Ishikawa (cell line): ENCODE measurements around the gene NAV2.

Experiments
- CEBPB ChIP-seq: IDR thresholded peaks from 2 replicates; pipeline ENCODE4 v1.6.1; 2012
- CREB1 ChIP-seq: IDR thresholded peaks from 2 replicates; pipeline ENCODE4 v1.6.1; 2012; ENCODE audit warnings: low read depth
- EGR1 ChIP-seq: IDR thresholded peaks from 2 replicates; pipeline ENCODE4 v1.6.1; 2012
- EP300 ChIP-seq: IDR thresholded peaks from 2 replicates; pipeline ENCODE4 v1.6.1; 2012; ENCODE audit warnings: borderline replicate concordance
- FOXM1 ChIP-seq: IDR thresholded peaks from 2 replicates; pipeline ENCODE4 v1.6.1; 2012; ENCODE audit warnings: low read depth, borderline replicate concordance
- MAX ChIP-seq: IDR thresholded peaks from 2 replicates; pipeline ENCODE4 v1.6.1; 2012
- NFIC ChIP-seq: IDR thresholded peaks from 2 replicates; pipeline ENCODE4 v1.6.1; 2012
- RAD21 ChIP-seq: IDR thresholded peaks from 2 replicates; pipeline ENCODE4 v1.6.1; 2012; ENCODE audit warnings: low read depth
- REST ChIP-seq: IDR thresholded peaks from 2 replicates; pipeline ENCODE4 v1.6.1; 2012; ENCODE audit warnings: low read depth, mild to moderate bottlenecking
- TAF1 ChIP-seq: IDR thresholded peaks from 2 replicates; pipeline ENCODE4 v1.6.1; 2012; ENCODE audit warnings: low read depth, mild to moderate bottlenecking
- TCF12 ChIP-seq: IDR thresholded peaks from 2 replicates; pipeline ENCODE4 v1.6.1; 2012; ENCODE audit warnings: low read depth
- TEAD4 ChIP-seq: IDR thresholded peaks from 2 replicates; pipeline ENCODE4 v1.6.1; 2012
- USF1 ChIP-seq: IDR thresholded peaks from 2 replicates; pipeline ENCODE4 v1.6.1; 2012
- YY1 ChIP-seq: IDR thresholded peaks from 2 replicates; pipeline ENCODE4 v1.6.1; 2012; ENCODE audit warnings: low read depth
- ZBTB7A ChIP-seq: IDR thresholded peaks from 2 replicates; pipeline ENCODE4 v1.6.1; 2012; ENCODE audit warnings: low read depth

Gene NAV2

GRCh38 chr11:20097319-20098221, 384.9 kb downstream of the NAV2 start:
- TF ChIP-seq FOXM1 (no peak), RAD21 (no peak), USF1 (no peak), YY1 (no peak), CREB1 (no peak), MAX (no peak), EP300 (no peak), REST (no peak)

GRCh38 chr11:20099527-20099926, 386.9 kb downstream of the NAV2 start:
- TF ChIP-seq MAX (no peak), ZBTB7A (no peak), FOXM1 (no peak), TEAD4 (no peak), EGR1 (no peak), EP300 (no peak), YY1 (no peak), TCF12 (no peak), USF1 (no peak)

- TF ChIP-seq ZBTB7A (no peak), CEBPB (no peak), USF1 (no peak), EGR1 (no peak), TAF1 (no peak), YY1 (no peak)
These were observed 389.8 kb downstream of the NAV2 start for GRCh38 chr11:20102397-20102796.

GRCh38 chr11:20103281-20103680, 390.6 kb downstream of the NAV2 start:
- TF ChIP-seq ZBTB7A (no peak), CEBPB (no peak), USF1 (no peak), MAX (no peak), CREB1 (no peak), TAF1 (no peak), NFIC (no peak)

GRCh38 chr11:20105427-20105826, 392.8 kb downstream of the NAV2 start:
- TF ChIP-seq TAF1: no peak
- TF ChIP-seq TCF12: no peak
- no peak for TF ChIP-seq NFIC
- no peak for TF ChIP-seq EP300
- no peak for TF ChIP-seq REST
- no peak for TF ChIP-seq ZBTB7A
- no peak for TF ChIP-seq YY1
- TF ChIP-seq TEAD4: no peak
- TF ChIP-seq EGR1: no peak
- TF ChIP-seq RAD21: no peak
- no peak for TF ChIP-seq CEBPB
- TF ChIP-seq MAX: no peak
- no peak for TF ChIP-seq USF1
- TF ChIP-seq CREB1: no peak
- no peak for TF ChIP-seq FOXM1
